Renal pelvis (tissue), 4 donors: ENCODE measurements around the gene S100P. TPM values are rescaled to one million over a fixed set of nuclear protein-coding genes. Genes with fewer than 3 reads are reported as not detected.

Source experiments
- DNase-seq: peaks from one replicate; pipeline ENCODE4 v3.0.0-alpha.2; 2013
- polyA plus RNA-seq, 3 donors: library from polyadenylated mRNA; unstranded; fragments of 120-200 nt; gene quantifications; one replicate each; pipeline ENCODE4 v1.2.1, GENCODE V29; 2013; ENCODE audit not compliant: insufficient read length in 3 of 3

S100P gene
- polyA plus RNA-seq, 3 donors, result 9.4 to 17.4 (median 12.7) TPM

DNA sequence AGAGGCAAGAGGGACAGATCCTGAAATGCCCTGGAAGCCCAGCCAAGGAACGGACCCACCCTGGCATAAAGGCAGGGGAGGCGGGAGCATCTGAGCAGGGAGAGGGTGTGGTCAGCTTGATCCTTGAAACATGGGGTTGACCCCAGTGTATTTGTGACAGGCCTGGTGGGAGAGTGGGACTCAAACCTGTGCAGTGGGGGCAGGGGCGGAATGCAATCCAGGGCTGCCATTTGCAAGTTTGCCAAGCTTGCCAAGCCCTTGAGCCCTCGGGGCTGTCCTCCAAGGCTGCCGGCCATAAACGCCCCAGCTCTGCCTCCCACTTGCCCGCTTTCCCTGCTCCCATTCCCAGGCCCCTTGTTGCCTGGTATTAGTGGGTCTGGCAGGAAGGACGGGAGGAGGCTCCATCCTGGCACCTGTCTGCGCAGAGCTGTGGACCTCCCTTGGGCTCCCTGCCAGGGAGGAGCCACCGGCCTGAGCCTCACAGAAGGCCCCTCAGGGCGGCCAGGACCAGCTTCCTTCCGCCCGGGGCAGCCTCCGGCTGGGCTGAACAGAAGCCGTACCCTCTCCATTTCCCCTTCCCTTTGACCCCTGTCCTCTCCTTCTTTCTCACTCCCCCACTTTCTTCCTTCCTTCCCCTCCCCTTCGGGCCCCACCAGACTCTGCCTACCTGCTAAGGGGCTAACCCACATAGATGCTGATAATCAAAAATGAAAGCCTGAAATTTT lies 661 bp downstream of the S100P start:
- DNase-seq, result no peak

DNA sequence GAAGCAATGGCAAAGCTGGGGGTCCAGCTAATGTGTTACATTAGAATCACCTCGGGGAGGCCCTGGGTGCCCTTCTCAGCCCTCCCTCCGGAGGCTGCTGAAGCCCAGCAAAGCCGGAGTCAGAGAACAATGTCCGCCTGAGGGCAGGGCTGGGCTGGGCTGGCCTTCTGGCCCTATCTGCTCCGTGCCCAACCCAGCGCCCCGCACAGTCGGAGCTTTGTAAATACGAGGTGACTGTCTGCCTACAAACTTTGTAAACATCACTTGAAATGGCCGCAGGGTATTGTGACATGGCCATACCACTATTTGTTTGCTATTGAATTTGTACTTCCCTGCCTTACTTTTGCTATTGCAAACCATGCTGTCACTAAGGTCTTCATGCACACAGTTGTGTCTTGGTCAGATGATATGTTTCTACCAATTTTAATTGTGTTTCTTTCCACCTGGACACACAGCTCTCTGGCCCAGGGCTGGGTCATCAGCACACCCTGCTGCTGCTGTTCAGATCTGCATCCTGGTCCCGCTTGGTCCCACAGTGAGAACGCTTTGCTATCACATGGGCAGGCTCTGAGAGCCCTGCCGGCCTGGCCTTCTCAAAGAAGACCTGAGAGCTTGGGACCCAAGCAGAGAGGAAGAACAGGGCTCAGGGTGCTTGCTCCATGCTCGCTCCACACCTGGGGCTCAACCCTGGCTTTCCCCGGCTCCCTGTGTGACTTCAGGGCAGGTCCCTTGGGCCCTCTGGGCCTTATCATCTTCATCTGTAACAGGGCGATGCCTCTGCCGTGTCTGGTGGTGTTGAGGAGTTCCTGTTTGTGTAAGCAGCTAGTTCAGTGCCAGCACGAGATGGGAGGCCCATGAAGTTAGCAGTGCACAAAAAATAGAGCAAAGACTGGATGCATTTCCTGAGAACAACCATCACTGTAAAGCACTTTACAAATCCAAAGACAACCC lies 2.3 kb downstream of the S100P start:
- no peak for DNase-seq

DNA sequence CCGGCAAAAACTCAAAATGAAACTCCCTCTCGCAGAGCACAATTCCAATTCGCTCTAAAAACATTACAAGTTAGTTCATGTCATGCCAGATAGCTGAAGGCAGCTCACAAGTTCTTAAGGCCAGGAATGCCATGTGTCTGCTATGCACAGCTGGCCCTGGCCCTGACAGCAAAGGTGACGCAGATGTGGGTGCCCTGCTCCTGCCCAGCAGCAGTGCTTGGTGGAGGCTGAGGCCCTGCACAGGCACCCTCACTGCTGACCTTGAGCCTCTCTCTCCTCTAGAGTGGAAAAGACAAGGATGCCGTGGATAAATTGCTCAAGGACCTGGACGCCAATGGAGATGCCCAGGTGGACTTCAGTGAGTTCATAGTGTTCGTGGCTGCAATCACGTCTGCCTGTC lies 2.9 kb downstream of the S100P start:
- DNase-seq, result no peak

DNA sequence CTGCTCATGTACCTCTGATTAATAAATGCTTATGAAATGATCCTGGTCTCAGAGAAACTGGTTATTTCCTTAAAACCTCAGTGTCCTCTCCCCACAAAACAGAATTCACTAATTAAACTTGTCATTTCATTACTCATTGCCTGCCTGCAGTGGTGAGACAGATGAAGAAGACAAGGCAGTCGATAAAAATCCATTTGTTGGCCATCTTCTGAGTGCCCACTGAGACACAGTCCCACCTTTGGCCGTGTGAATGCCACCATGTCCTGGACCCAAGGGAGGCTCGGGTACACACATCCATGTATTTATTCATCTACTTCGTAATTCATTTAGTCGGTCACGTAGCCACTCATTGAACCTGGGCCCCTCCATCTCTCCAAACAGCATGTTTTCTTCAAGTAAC lies 3.5 kb downstream of the S100P start:
- no peak for DNase-seq

DNA sequence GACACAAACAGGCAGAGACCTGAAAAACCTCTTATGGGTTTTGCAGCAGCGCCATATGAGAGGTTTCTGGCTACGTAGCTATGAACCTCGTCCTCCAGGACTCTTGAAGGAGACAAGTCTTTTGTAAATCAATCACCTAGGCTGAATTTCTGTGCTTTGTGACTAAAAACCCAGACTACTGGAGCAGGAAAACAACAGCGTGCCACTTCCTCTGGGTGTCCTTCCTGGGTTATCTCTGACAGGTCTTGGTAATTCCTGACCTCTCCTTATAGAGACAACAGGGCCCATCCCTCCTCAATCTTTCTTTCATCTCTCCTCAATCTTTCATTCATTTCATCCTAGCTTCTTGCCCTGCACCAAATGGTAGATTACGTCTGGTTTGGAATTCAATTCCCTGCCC lies 5.7 kb downstream of the S100P start:
- no peak for DNase-seq

GRCh38 chr4:6699903-6700302 lies 6.2 kb downstream of the S100P start:
- no peak for DNase-seq

DNA sequence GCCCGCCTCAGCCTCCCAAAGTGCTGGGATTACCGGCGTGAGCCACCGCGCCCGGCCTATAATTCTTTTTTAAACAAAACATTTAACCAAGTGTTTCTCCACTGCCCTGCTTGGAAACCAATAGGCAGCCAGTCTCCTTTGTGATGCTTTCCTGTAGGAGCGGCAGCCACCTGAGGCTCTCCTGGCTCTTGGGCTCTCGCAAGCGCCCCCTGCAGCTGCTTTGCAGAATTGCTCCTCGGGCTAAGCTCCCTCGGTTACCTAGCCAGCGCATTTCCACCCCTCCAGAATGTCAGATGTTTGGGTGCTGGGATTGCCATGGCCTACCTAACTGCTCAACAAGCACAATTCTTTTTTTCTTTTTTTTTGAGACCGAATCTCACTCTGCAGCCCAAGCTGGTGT lies 7.7 kb downstream of the S100P start:
- DNase-seq, result no peak

GRCh38 chr4:6702761-6703160 lies 9.1 kb downstream of the S100P start:
- DNase-seq, result no peak

- DNase-seq, result no peak
Observed at GRCh38 chr4:6703786-6704185, 10.1 kb downstream of the S100P start.

- DNase-seq, result no peak
Observed at GRCh38 chr4:6705646-6706045, 12.0 kb downstream of the S100P start.

GRCh38 chr4:6706173-6706572 lies 12.5 kb downstream of the S100P start:
- DNase-seq, result no peak

- DNase-seq, result peak; percentile 97
Observed at GRCh38 chr4:6709230-6710114, 15.8 kb downstream of the S100P start, which contains the start of gene MRFAP1L1. MRFAP1L1 (minus strand) TSS chr4:6709865; CDS start chr4:6709629, 236 bp downstream.

DNA sequence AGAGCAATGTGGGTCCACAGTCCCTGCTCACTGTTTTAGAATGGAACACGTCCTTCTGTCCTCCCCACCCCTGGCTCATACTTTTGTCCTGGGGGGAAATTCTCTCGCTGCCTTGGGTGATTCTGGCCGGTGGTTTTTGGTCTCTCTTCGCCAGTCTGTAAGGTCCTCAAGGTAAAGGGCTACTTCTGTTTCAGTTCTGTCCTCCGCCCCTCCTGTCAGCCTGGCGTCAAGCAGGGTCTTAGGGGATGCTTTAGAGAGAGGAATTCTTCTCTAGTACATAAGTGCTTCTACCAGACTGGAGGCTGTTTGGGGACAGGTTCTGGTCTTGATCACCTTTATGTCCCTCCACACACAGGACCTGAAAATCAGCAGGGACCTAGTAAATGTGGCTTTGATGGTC lies 16.6 kb downstream of the S100P start:
- DNase-seq, result no peak

GRCh38 chr4:6710996-6711395 lies 17.3 kb downstream of the S100P start:
- DNase-seq, result no peak

DNA sequence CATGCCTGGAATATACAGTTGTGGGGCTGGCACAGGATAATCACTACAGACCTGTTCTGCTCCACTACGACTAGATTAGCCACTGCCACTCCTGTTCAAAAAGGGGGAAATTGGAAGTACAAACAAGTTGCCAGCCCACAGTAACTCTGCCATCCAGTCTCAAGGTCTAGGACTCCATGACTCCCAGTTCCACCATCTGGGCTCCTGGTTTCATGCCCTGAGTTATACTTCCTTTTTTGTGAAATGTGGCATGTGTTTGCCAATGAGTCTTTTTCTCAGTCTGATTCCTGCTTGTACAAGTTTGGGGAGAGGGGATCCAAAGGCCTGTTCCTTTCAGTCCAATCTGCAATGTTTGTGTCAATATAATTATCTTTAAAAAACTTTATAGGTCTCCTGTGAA lies 21.3 kb downstream of the S100P start:
- no peak for DNase-seq

DNA sequence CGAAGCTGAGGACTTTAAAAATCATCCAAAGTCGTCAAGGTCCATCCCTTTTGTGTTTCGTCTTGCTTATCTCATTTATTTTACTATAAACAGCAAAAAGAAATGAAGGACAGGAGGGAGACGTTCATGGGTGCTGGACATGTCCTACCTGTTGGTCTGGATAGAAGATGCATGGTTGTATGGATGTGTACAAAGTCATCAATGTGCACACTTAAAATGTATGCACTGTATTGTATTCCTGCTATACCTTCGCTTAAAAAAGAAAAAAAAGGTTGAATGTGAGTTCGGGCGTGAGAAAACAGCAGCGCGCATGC lies 22.0 kb downstream of the S100P start:
- no peak for DNase-seq

DNA sequence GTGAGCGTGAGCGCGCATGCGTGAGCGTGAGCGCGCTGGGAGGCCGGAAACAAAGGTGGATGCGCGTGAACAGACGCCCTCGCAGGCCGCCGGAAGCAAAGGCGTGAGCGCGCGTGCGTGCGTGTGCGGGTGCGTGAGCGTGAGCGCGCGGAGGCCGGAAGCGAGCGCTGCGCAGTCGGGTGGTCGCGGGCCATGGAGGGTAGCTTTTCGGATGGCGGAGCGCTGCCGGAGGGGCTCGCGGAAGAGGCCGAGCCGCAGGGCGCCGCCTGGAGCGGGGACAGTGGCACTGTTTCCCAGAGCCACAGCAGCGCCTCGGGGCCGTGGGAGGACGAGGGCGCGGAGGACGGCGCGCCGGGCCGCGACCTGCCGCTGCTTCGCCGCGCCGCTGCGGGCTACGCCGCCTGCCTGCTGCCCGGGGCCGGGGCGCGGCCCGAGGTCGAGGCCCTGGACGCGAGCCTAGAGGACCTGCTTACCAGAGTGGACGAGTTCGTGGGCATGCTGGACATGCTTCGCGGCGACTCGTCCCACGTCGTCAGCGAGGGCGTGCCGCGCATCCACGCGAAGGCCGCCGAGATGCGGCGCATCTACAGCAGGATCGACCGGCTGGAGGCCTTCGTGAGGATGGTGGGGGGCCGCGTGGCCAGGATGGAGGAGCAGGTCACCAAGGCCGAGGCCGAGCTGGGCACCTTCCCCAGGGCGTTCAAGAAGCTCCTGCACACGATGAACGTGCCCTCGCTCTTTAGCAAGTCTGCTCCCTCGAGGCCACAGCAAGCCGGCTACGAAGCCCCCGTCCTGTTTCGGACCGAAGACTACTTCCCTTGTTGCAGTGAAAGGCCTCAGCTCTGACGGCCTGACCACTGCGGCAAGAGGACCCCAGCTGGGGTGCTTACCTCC lies 22.6 kb downstream of the S100P start, which contains the start of gene BLOC1S4:
BLOC1S4 (plus strand) TSS at position 157 of the 894 bp plus-strand sequence; CDS start at position 193, 36 bp downstream.
- peak; percentile 91 for DNase-seq

GRCh38 chr4:6716958-6717655 lies 23.4 kb downstream of the S100P start:
- no peak for DNase-seq

DNA sequence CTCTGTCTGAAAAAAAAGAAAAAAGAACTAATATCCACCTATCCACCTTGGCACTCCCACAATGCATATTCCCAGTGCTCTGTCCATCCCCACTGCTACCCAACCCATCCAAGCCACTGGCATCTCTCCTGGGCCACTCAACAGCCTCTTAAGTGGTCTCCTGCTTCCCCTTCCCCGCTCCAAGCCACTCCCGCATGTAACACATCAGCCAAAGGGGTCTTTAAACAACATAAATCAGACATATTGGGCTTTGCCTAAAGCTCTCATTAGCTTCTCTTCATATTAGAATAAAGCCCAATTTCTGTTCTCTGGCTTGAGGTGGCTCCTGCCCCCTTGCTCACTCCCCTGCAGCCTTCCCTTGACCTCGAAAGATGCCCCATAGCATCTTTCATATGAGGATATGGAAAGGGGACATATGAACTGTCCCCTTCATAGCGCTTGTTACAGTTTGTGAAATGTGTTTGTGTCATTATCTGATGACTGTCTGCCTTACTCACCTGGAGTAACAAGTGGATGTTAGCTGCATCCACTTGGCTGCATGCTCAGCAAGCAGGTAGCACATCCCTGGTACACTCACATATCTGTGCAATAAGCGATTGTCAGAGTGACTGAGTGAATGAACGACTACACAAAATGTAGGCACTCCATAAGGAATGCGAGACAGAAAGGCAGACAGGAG lies 25.4 kb downstream of the S100P start:
- DNase-seq, result no peak
